Measurements from ENCODE around the gene AGAP1.

AGAP1 gene

GRCh38 chr2:236092714-236093113, 598.9 kb downstream of the AGAP1 start:
- DNase-seq: no peak

- no peak for DNase-seq
Measured at GRCh38 chr2:236093134-236093533, 599.3 kb downstream of the AGAP1 start.

DNA sequence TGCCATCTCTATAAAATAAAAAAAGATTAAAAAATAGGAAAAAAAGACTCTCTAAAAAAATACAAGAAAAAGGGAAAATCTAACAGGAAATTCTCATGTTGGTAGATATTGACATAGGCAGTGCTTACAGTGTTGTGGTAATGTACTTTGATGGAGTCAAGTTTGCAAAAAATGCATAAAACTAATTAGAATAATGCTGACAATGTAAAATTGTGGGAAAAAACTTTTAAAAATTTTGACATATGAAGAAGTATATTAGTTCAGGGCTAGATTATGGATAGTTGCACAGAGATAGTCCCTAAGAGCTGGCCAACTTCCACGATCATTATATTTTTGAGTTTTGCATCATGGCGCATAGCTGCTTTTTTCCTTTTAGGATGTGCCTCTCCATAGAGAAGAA, 601.7 kb downstream of the AGAP1 start:
- DNase-seq: no peak

GRCh38 chr2:236101311-236101950, 607.6 kb downstream of the AGAP1 start:
- DNase-seq: no peak

GRCh38 chr2:236102971-236103370, 609.1 kb downstream of the AGAP1 start:
- no peak for DNase-seq

DNA sequence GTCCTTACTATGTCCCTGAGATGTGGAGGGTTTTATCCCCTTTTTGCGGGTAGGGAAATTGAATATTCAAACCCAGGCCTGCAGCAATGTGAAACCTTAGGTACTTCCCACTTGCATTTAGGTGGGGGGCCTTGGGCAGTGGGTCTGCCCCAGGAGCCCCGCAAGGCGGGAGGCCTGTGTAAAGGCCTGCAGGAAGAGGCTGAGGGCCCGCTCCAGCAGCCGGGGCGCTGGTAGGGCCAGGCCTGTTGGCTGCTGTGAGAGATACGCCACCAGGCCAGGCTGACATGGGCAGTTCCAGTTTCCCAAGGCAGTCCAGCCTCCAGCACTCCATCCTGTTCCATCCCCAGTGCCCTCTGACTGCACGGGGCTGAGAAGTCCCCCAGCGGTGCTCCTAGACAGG, 610.1 kb downstream of the AGAP1 start:
- no peak for DNase-seq

DNA sequence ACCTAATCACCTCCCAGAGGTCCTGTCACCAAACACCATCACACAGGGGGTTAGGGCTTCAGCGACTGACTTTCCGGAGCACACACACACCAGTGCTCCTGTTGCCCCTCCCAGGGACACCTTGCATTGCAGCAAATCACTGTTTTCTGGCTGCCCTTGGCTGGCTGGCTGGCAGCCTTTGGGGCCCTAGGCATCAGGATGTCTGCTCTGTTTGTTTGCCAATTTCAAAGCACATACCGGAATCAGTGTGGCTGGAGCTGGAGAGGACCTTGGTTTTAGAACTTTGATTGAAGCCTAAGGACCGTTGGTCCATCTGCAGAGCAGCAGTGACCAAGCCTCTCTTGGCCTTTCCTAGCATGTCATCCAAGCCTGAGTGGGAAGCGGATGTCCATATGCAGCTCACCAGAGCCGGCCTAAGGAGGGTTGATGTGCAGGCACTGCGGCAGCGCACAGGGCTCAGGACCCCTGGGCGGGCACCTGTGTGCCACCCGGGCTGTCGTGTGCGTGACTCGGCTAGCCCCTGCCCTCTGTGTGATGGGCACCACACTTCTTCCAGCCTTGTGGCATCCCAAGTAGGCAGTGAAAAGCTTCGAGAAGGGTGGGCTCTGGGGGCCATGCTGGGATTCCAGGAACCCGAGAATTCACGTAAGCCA, 612.2 kb downstream of the AGAP1 start:
- no peak for DNase-seq

- no peak for DNase-seq
Measured at GRCh38 chr2:236106761-236107160, 612.9 kb downstream of the AGAP1 start.

GRCh38 chr2:236107536-236107935, 613.7 kb downstream of the AGAP1 start:
- no peak for DNase-seq

DNA sequence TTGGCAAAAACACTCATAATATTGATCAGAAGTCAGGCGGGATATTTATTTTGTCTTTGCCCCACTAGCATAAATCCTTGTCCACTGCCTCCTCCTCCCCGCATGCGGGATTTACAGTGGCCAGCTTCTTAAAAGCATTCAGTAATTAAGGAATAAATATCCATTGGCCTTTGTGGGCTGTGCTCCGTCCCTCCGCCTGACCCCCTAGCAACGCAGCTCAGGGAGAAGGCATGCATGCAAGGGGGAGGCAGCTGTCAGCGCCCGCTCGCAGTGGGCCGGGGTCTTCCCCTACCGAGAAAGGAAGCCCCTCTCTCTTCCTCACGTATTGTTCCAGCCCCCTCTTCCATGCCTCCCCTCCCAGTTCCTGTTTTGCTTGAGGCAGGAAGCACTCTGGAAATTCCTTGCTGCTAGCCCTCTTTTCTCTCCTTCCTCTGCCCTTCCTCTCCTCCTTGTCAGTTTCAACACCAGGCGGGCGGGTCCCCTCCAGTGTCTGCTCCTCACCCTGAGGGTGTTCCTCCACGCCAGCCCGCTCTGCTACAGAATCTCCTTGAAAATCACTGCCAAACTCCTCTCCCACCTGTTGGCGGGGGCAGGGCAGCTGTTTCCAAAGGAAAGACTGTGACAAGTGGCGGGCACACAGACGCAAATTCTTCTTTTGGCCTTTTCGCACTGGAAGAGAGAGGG, 614.2 kb downstream of the AGAP1 start:
- no peak for DNase-seq

DNA sequence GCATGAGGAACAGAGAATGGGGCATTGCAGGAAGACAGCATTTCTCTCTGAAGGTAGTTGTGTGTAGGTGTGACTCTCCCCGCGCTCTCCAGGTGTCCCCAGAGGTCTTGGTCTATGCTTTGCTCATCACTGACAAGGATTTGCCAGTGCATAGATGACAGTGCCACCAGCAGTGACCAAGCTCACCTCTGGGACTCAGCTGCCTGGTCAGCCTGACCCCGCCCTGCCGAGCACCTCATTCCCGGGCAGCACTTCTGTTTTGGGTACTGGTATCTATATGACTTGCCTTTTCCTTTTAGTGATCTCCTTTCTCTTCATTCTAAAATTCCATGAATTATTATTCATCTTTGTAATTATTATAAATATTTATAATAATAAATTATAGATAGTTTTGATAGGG, 615.2 kb downstream of the AGAP1 start:
- no peak for DNase-seq

GRCh38 chr2:236109473-236109872, 615.6 kb downstream of the AGAP1 start:
- DNase-seq: no peak

DNA sequence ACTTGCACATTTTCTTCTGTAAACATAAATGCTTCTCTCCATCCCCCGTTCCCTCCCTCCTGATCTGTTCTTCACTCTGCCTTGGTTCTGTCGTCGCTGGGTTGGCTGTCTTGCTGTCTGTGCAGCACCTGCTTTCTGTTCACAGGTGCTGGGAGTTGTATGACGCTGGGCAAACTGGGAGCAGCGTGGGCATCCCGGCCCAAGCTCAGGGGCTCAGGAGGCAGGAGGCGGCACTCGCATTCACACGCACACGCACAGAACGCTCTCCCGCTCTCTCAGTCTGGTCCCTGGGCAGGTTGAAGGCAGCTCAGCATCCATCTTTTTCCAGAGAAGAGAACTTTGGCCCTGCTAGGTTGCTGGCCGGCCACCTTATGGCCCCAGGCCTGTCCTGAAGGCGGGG, 618.6 kb downstream of the AGAP1 start:
- no peak for DNase-seq

DNA sequence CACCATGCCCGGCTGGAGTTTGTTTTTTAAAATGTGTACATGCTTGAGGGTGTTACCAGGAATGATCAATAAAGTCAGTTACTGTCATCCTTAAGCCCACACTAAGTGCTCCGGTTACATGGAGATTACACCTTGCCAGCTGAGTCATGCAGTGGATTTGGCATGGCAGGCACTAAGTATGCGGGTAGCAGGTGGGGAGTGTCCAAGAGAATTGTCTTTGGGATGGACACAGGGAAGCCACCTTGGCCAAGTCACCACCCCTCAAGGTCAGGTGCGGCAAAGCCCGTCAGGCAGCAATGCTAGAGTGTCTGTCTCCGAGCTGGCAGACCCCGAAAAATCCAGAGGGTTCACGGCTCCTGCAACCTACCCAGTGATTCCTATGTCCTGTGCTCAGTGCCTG, 619.6 kb downstream of the AGAP1 start:
- no peak for DNase-seq

DNA sequence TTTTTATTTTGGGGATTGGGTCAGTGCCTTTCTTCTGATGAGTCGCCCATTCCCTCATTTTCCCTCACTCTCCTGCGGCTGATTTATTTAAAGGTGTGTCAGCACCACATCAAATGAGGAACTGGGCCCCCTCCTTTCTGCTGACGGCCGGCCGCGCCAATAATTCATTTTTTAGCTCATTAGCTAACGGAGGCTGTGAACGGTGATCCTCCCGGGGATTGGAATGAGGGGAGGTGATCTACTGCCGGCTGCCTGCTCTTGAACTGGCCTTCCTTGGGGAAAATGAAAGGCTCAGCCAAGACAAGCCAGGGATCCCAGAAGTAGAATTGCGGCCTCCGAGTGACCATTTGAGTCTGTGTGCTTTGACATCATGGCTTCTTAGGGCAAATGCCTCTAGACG, 620.1 kb downstream of the AGAP1 start:
- DNase-seq: no peak

DNA sequence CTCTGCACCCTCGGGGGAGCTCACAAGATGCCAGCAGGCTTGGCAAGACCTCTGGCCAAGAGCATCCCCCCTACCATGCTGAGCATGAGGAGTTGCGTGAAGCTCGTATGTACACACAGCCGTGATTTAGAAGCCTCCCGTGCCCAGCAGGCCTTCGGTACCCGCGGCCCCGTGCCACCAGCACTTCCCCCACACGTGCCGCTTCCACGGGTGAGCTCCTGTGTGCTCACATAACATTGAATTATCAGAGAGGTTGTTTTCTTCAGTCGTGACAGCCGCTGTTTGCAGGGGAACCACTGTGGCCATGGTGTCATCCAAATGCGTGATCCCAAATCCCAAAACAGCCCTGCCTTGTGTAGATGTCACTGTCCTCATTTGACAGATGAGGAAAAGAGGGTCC, 621.1 kb downstream of the AGAP1 start:
- DNase-seq: no peak

DNA sequence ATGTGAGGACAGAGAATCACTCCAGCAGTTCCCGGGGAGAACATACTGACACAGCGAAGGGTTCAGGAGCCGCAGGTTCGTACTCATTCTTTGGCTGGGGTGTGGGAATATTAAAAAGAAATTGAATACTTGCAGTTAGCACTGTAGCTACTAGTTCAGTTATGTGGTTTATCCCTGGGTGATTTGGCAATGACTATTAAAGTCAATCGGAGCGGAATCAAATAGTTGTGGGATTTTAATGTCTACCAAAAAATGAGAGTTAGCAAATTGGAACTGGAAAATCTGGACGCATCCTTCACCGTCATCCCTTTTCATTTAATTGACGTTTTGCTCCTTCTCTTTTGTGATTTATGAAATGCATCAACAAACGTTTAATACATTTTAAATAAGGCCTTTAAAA, 623.6 kb downstream of the AGAP1 start:
- no peak for DNase-seq

GRCh38 chr2:236117861-236118269, 624.0 kb downstream of the AGAP1 start:
- no peak for DNase-seq

DNA sequence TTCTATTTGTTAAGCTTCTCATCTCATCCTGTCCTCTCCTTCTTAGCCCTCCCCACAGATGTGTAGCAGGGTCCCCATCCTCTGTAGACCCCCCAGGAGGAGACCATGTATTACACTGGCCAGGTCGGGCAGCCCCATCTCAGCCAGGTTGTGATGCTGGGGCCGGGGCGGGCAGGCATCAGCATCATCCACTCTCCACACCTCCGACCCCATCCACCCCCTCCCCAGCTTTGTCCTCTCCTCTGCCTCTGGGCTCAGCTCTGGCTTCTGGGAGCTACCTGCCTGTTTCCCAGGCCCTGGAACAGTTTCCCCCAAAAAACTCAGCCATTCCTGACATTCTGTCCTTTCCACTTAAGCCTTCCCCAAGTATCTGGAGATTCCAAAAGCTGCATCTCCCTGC, 625.2 kb downstream of the AGAP1 start:
- no peak for DNase-seq

DNA sequence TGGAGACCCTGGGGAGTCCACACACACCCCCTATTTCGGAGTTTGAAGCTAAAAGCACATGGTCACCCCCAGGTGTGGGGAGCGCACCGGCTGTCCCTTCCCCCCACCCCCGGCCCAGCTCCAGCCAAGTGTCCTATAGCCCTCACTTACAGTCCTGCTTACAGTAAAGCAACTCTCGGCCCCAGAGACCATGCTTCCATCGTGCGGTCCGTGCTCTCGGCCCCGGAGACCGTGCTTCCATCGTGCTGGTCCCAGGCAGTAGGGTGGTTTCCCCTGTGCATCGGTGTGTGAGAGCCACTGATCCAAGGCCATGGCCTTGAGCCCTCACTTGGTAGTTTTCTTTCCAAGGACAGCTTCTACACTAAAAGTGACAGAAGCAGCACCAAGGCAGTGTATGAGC, 625.6 kb downstream of the AGAP1 start:
- no peak for DNase-seq

- no peak for DNase-seq
Measured at GRCh38 chr2:236120141-236120601, 626.3 kb downstream of the AGAP1 start.

DNA sequence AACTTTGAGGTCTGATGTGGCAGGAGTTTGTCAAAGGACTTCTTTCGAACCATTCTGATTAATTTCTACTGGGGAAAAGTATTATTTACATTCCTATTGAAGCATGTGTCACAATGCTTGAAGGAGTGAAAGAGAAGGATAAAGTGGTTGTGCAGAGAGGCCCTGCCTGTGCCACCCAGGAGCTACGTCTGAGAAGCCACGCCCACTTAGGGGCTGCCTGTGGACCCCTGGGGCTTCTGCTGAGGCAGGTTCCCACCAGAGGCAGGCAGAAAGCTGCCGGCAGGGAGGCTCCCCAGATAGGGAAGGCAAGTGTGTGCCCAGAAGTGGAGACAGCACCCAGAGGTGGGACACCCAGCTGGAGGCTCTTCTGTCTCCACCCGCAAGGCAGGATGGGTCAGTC, 627.0 kb downstream of the AGAP1 start:
- DNase-seq: no peak

DNA sequence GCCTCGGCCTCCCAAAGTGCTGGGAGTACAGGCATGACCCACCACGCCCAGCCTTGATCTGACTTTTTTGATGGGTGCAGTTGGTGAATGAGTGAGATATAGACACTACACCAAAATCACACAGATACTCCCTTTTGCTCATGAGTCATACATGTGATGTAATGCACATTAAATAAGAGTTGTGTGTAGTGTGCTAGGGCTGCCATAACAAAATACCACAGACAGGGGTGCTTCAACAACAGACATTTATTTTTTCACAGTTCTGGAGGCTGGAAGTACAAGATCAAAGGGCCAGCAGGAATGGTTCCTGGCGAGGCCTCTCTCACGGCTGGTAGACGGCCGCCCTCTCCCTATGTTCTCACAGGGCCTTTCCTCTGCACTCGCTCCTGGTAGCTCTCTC, 627.7 kb downstream of the AGAP1 start:
- DNase-seq: no peak

- no peak for DNase-seq
Measured at GRCh38 chr2:236122236-236122635, 628.4 kb downstream of the AGAP1 start.

Data from Kasumi-1 (cell line).